SK-N-SH (cell line): ENCODE data around the gene ABCA3. TPM values are rescaled to one million over a fixed set of nuclear protein-coding genes. Genes with fewer than 3 reads are reported as not detected.
A peak's percentile ranks its signal among the peaks of the same experiment; 100 is the strongest.

ENCODE experiments used
- CTCF ChIA-PET: fragments of 300-600, 350-600 bp; formaldehyde crosslinking; extraction: SDS; loops from one replicate; lab custom pipeline; 2021; lab: Yijun Ruan, JAX
- POLR2A ChIA-PET: fragments of 350-600 bp; sonication (Branson Sonifier 250); formaldehyde crosslinking; extraction: SDS; loops from one replicate; lab custom pipeline; 2020; ENCODE audit warnings: antibody characterized with exemption, inconsistent platforms; lab: Yijun Ruan, JAX
- DNase-seq: peaks from one replicate; pipeline ENCODE4 v3.0.0; 2012
- H2AFZ ChIP-seq: fragments of 200-600 bp; sonication (generic); 2 replicates; pipeline ENCODE4 v1.8.1; 2016; ENCODE audit warnings: antibody characterized with exemption, mild to moderate bottlenecking, low read depth
- H3F3A ChIP-seq: fragments of 200-600 bp; sonication (generic); replicated peaks from 2 replicates; pipeline ENCODE3; 2016; ENCODE audit warnings: antibody characterized with exemption, mild to moderate bottlenecking; ENCODE audit not compliant: insufficient read depth
- H3K27ac ChIP-seq, 2 experiments: fragments of 200-500 bp in 1 of 2; fragments of 200-600 bp in 1 of 2; sonication (Bioruptor generic) in 1 of 2; sonication (generic), shearing (Covaris generic) in 1 of 2; 2 replicates each; pipeline versions ENCODE4 v1.5.1 to v1.6.1; 2014 to 2016; ENCODE audit warnings: low read depth in 2 of 2, inconsistent platforms in 1 of 2, low read length in 1 of 2, mild to moderate bottlenecking in 1 of 2, mixed read lengths in 1 of 2
- H3K27me3 ChIP-seq: fragments of 200-600 bp; sonication (generic), shearing (Covaris generic); 2 replicates; pipeline ENCODE4 v1.6.1; 2016; ENCODE audit warnings: mixed run types; ENCODE audit not compliant: insufficient read depth
- H3K36me3 ChIP-seq, 2 experiments: fragments of 200-500 bp in 1 of 2; fragments of 200-600 bp in 1 of 2; sonication (Bioruptor generic) in 1 of 2; sonication (generic) in 1 of 2; replicated peaks in 1 of 2; 2 replicates each; pipeline versions ENCODE3 to v1.5.1; 2014 to 2016; ENCODE audit warnings: low read length in 1 of 2, mild to moderate bottlenecking in 1 of 2; ENCODE audit not compliant: insufficient read depth in 2 of 2, control insufficient read depth in 1 of 2
- H3K4me1 ChIP-seq, 2 experiments: fragments of 200-500 bp in 1 of 2; fragments of 200-600 bp in 1 of 2; sonication (Bioruptor generic) in 1 of 2; sonication (generic), shearing (Covaris generic) in 1 of 2; 2 replicates each; pipeline versions ENCODE4 v1.5.1 to v1.6.1; 2014 to 2016; ENCODE audit warnings: low read depth in 1 of 2, low read length in 1 of 2, mixed run types in 1 of 2; ENCODE audit not compliant: insufficient read depth in 2 of 2, control insufficient read depth in 1 of 2
- H3K4me2 ChIP-seq: fragments of 200-600 bp; sonication (generic), shearing (Covaris generic); 2 replicates; pipeline ENCODE4 v1.6.1; 2017; ENCODE audit warnings: mixed run types
- H3K4me3 ChIP-seq, 2 experiments: fragments of 200-500 bp in 1 of 2; fragments of 200-600 bp in 1 of 2; sonication (Bioruptor generic) in 1 of 2; sonication (generic), shearing (Covaris generic) in 1 of 2; 2 replicates each; pipeline versions ENCODE4 v1.5.1 to v1.8.1; 2014 to 2016; ENCODE audit warnings: low read depth in 2 of 2, inconsistent platforms in 1 of 2, low read length in 1 of 2, mild to moderate bottlenecking in 1 of 2, mixed read lengths in 1 of 2, moderate library complexity in 1 of 2
- H3K79me2 ChIP-seq: fragments of 200-600 bp; sonication (generic); 2 replicates; pipeline ENCODE4 v1.8.1; 2017; ENCODE audit warnings: mild to moderate bottlenecking; ENCODE audit not compliant: insufficient read depth
- H3K9ac ChIP-seq: fragments of 200-600 bp; sonication (generic); 2 replicates; pipeline ENCODE4 v1.6.1; 2017; ENCODE audit warnings: mixed run types
- H3K9me2 ChIP-seq: fragments of 200-600 bp; sonication (generic); 2 replicates; pipeline ENCODE4 v1.6.1; 2017; ENCODE audit warnings: mixed run types
- H3K9me3 ChIP-seq: fragments of 200-600 bp; sonication (generic); 2 replicates; pipeline ENCODE4 v1.6.1; 2017; ENCODE audit warnings: mixed run types, mild to moderate bottlenecking, moderate library complexity
- H4K20me1 ChIP-seq: fragments of 200-600 bp; sonication (generic); 2 replicates; pipeline ENCODE4 v1.6.1; 2017; ENCODE audit warnings: mild to moderate bottlenecking, mixed run types; ENCODE audit not compliant: insufficient read depth
- ELF1 ChIP-seq: IDR thresholded peaks from 2 replicates; pipeline ENCODE4 v1.4.0; 2012
- GABPA ChIP-seq: IDR thresholded peaks from 2 replicates; pipeline ENCODE4 v1.4.0; 2012; ENCODE audit warnings: low read depth, mild to moderate bottlenecking
- GATA2 ChIP-seq: sonication (generic); formaldehyde crosslinking; IDR thresholded peaks from 2 replicates; pipeline ENCODE4 v1.5.0; 2020; ENCODE audit warnings: mild to moderate bottlenecking, missing genetic modification reagents
- POLR2AphosphoS5 ChIP-seq: IDR thresholded peaks from 2 replicates; pipeline ENCODE4 v1.6.1; 2012; ENCODE audit warnings: low read depth, low read length
- RAD21 ChIP-seq: IDR thresholded peaks from 2 replicates; pipeline ENCODE4 v1.6.1; 2012; ENCODE audit warnings: mild to moderate bottlenecking, low read length
- SMC3 ChIP-seq: IDR thresholded peaks from 2 replicates; pipeline ENCODE4 v1.6.1; 2012; ENCODE audit warnings: low read depth, low read length, improper control_type of control experiment
- WGBS: methylation state at CpG from one replicate; pipeline ENCODE4 v1.1.6; 2017; ENCODE audit warnings: low lambda C conversion rate; 5-methylcytosine and 5-hydroxymethylcytosine counted together
- polyA plus RNA-seq, 3 experiments: library from polyadenylated mRNA; depleted of rRNA; stranded (reverse); fragments of >200 nt; gene quantifications; 2 replicates each; pipeline ENCODE4 v1.2.3, GENCODE V29; 2012
- TF ChIP-seq, protein P1 (sequence below): IDR thresholded peaks from 2 replicates; pipeline ENCODE4 v1.4.0; 2012; ENCODE audit warnings: low read depth, borderline replicate concordance

The ABCA3 gene
- polyA plus RNA-seq, 1 of the 3 experiments (the other 2 are of a cell fraction): 9.9 TPM

DNA sequence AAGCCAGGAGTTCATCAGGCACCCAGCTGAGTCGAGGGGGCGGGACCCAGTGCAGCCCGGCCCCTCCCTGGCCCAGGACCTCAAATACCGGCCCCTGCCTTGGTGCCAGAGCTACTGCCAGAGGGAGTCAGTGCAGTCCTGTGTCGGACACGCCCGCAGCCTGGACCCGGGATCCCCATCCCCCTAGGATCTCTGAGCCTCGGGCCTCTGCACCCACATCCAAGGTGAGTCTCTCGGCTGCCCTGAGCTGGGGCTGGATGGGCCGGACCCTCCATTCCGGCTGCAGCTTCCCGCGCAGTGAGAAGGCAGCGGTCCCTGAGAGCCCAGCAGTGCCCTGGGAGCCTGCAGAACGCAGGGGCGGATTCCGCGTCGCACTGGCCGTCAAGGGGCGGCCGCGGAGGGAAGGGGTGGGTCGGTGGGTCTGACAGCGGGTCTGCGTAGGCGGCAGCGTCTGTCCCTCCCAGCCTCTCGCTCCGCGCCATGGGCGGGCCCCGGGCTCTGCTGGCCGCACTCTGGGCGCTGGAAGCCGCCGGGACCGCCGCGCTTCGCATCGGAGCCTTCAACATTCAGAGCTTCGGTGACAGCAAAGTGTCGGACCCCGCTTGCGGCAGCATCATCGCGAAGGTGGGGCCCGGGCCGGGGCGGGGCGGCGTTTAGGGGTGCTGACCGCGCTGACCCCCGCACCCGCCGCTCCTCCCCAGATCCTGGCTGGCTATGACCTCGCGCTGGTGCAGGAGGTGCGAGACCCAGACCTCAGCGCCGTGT, 104.0 kb downstream of the ABCA3 start, which contains the start of gene DNASE1L2:
DNASE1L2 (plus strand) TSS at position 108 of the 765 bp plus-strand sequence; CDS start at position 481, 373 bp downstream.
- peak; percentile 82 for DNase-seq
- H3K9ac ChIP-seq: no peak within 1 kb of the TSS

DNA sequence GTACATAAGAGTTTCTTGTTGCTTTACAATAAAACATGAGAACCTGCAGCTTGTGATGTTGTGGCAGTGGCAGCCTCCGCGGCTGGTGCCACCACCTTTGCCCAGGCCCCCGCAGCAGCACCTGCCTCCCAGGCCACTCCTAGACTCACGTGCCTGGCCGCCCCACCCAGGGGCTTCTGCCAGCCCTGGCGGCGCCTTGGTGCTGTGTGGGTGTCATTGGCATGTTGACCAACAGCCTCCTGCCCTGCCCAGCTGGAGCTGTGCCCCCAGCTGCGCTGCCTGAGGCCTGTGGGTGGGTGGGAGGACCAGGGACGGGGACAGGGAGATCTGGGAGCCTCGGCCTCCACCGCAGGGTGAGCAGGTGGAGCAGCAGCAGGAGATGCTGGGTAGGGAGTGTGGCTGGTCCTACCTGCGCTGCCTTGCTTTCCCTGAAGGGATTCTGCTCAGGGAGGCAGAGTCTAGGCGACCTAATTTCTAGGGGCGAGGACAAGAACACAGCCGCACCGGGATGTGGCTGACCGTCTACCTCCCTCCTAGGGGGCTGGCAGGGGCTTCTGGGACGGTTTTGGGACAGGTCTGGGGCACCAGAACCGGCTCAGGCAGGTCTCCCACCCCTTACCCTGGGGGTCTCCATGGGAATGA, 104.7 kb downstream of the ABCA3 start:
- no peaks in the 10 kb centered on the region for H4K20me1 ChIP-seq
- H3F3A ChIP-seq: peaks cover 6% of the 10 kb centered on the region
- TF ChIP-seq, protein P1, sequence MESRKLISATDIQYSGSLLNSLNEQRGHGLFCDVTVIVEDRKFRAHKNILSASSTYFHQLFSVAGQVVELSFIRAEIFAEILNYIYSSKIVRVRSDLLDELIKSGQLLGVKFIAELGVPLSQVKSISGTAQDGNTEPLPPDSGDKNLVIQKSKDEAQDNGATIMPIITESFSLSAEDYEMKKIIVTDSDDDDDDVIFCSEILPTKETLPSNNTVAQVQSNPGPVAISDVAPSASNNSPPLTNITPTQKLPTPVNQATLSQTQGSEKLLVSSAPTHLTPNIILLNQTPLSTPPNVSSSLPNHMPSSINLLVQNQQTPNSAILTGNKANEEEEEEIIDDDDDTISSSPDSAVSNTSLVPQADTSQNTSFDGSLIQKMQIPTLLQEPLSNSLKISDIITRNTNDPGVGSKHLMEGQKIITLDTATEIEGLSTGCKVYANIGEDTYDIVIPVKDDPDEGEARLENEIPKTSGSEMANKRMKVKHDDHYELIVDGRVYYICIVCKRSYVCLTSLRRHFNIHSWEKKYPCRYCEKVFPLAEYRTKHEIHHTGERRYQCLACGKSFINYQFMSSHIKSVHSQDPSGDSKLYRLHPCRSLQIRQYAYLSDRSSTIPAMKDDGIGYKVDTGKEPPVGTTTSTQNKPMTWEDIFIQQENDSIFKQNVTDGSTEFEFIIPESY: no peak
- WGBS: 87% methylated on average over 3 of the region's 19 CpGs
- no peaks in the 10 kb centered on the region for H3K79me2 ChIP-seq
- H2AFZ ChIP-seq: no peak overlapping the region
- no peak overlapping the region for H3K4me2 ChIP-seq
- no peaks in the 10 kb centered on the region for H3K27me3 ChIP-seq
- no peaks in the 10 kb centered on the region for H3K9me2 ChIP-seq
- DNase-seq: no peak
- no peaks in the 10 kb centered on the region for H3K9me3 ChIP-seq
- POLR2A ChIA-PET: no interaction called here
- peaks cover 0 to 3% of the 10 kb centered on the region in 2 experiments; a peak in 1 of 4 replicates for H3K4me1 ChIP-seq
- CTCF ChIA-PET: interaction anchor here (0.6 to 1.0 kb wide), 3 partner anchors 16 to 213 kb away, joined by 3 to 9 read pairs (median 3); partner anchors contain the start of gene ECI1
- H3K36me3 ChIP-seq: peaks cover 0 to 52% of the 10 kb centered on the region in 2 experiments
- no peak overlapping the region for H3K4me3 ChIP-seq
- no peak overlapping the region for H3K27ac ChIP-seq
- no peak overlapping the region for H3K9ac ChIP-seq

More for the DNA sequence above, 104.0 kb downstream of the ABCA3 start, which contains the start of gene DNASE1L2:
- WGBS: 42% methylated on average over 19 of the region's 64 CpGs
- Histone ChIP-seq H3K4me1 (peaks cover 0 to 3% of the 10 kb centered on the region in 2 experiments; a peak in 1 of 4 replicates), H3K4me2 (no peak within 1 kb of the TSS), H4K20me1 (no peaks in the 10 kb centered on the region), H3K79me2 (no peaks in the 10 kb centered on the region), H3F3A (peaks cover 10% of the 10 kb centered on the region), H3K4me3 (peak within 1 kb of the TSS in 1 of 2 experiments; percentile 6; a peak in 1 of 4 replicates), H3K9me3 (no peaks in the 10 kb centered on the region), H3K27me3 (no peaks in the 10 kb centered on the region), H2AFZ (no peak within 1 kb of the TSS), H3K36me3 (peaks cover 0 to 45% of the 10 kb centered on the region in 2 experiments), H3K27ac (no peak within 1 kb of the TSS), H3K9me2 (no peaks in the 10 kb centered on the region)
- ChIA-PET CTCF (interaction anchor here (0.8 to 1.0 kb wide), 2 partner anchors 15 to 214 kb away, joined by 3 to 9 read pairs; partner anchors contain the start of gene ECI1), POLR2A (no interaction called here)
- TF ChIP-seq GABPA (no peak), POLR2AphosphoS5 (peak; percentile 55), ELF1 (no peak), RAD21 (no peak), GATA2 (CRISPR knock-in tag) (no peak), SMC3 (no peak)
